Stromal cell of bone marrow (primary cell): ENCODE data around the gene MAML2.
A peak's percentile ranks its signal among the peaks of the same experiment; 100 is the strongest.

Experiments
- DNase-seq: peaks from one replicate; pipeline ENCODE4 v3.0.0-alpha.2; 2012; ENCODE audit warnings: low read depth

MAML2 gene

GRCh38 chr11:96125400-96125799, 217.6 kb downstream of the MAML2 start:
- DNase-seq, result no peak

DNA sequence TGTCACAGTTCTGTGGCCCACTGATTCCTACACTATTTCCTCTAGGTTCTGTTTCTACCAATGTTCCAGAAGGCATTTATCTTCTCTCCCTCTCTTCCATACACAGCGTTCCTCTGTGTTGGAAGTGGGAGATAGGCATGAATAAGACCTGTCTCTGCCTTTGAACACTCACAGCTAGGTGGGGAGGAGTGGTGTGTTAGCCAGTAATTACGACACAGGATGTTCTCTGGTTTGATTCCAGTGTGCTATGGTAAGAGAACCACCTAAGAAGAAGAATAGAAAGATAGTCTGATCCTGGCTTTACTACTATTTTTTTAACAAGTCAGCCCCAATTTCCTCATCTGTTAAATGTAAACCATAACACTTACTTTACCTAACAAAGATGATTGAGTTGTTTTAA, 218.8 kb downstream of the MAML2 start:
- no peak for DNase-seq

GRCh38 chr11:96123301-96123700, 219.7 kb downstream of the MAML2 start:
- DNase-seq, result no peak

DNA sequence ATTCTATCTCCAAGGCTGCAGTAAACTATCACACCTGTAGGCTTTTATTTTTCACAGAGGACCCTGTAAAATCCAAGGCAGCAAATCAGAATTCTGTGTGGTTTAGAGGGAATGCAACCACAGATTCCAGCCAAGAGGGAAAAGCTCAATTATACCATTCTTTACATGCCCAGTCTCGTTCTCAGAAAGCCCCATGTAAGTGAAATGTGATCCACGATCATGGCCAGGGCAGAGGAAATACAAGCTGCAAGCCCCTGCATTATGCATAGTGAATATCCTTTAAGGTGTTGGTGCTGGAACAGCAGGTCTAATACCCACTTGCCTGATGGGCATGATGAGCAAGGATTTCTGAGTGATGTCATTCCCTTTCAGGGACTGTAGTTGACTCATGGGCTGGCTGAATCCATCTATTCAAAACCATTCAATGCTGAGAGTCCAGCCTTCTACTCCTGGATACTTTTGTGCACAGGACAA, 220.4 kb downstream of the MAML2 start:
- DNase-seq, result no peak

DNA sequence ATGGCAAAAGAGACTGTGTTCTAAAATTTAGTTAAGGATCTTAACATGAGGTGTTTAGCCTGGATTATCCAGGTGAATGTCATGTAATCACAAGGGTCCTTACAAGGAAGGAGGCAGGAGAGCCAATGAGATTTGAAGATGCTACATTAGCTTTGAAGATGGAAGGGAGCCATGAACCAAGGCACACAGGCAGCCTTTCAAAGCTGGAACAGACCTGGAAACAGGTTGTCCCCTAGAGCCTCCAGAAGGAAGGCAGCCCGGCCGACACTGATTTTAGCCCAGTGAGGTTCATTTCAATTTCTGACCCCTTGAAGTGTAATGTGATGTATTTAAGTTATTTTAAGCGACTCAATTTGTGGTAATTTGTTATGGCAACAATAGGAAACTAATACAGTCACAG, 223.8 kb downstream of the MAML2 start:
- DNase-seq, result no peak

DNA sequence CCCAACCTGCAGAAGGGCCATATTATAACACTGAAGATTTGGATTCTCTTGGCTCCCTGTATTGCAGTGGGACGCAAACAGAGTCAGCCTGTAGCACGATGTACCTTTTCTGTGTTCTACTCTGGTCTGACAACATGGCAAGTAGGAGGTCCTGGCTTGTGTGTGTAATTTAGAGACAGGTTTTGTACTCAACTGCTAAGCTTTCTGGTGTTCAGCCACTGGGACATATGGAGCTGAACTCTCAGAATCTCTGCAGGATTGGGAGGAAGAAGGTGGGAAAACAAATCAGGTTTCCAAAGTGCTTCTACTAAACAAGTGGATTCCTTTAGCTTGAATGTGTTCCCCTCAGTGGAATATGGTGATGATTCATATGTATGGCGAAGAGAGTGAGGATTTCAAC, 226.6 kb downstream of the MAML2 start:
- no peak for DNase-seq

- no peak for DNase-seq
These were observed 228.6 kb downstream of the MAML2 start for GRCh38 chr11:96114178-96115064.

DNA sequence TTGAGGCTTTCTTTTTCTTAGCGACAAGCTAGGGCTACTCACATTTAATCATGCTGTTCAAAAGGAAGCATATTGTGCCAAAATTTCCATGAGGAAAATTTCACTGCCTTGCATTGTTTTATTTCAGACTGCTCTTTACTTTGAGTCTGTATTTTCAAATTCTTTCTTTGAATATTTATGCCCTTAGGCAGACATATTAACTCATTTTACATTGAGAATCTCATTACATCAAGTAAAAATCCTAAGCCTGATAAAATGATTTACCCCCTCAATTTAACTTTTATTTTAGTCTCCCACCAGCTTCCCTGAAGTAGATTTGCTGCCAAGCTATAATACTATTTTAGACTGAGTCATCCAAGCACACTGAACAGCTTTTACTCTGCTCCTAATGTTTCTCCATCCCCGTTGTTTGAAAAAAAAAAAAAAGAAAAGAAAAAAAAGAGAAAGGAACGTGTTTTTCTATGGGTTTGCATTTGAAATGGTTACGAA, 229.8 kb downstream of the MAML2 start:
- peak; percentile 53 for DNase-seq

DNA sequence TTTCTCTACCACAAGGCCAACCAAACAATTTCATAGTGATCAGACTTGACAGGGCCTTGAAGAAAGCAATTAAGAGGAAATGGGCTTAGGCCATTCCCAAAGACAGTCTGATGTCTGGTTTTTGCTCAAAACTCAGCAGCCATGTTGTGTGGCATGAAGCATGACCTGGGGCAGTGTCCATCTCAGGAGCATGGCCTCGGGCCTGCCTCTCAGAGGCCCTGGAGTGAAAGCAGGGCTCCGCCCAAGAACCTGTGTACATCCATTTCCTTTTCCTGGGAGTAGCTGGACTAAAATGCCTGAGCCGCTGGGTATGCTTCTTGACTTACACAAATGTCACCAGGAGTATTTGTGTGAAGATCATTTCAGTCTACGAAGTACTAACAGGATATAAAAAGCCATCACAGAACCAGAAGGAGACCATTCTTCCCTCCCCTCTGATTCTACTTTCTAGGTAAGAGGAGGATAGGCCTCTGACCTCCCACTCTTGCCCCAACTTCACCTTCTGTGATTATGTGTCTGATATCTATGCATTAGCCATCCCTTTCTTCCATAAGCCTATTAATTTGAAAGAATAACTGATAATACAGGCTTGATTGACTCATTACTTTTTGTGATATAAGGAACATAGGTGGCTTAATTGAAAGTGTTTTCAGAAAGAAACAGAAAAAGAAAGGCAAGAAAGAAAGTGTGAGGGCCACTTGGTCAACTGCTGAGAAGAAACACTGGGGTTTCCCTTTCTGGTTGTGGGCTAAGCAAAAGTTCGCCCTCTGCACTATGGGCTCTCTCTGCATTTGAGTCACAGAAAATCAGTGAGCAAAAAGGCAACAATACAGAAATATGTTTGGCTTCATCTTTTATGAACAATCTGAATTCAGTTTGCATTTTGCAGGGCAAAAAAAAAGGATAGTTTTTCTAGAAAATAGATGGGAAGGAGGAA, 230.5 kb downstream of the MAML2 start:
- no peak for DNase-seq

DNA sequence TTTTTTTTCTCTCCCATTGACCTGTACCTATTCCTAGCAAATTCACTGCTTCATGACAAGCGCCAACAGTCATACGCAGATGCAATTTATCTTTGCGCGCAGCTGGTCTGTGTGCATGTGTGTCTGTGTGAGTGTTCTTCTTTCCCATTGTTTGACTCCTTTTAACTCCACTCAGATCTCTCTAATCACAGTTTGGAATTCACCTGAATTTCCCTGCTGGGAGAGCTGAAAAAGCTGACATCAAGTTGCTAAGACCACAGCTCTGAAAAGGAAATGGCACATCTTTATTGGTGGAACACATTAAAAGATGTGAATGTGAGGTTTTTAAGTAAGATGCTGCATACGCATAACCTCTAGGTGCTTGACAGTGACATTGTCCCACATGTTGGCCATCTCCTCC, 231.7 kb downstream of the MAML2 start:
- no peak for DNase-seq

- DNase-seq, result no peak
These were observed 232.7 kb downstream of the MAML2 start for GRCh38 chr11:96110302-96110701.

- no peak for DNase-seq
These were observed 233.5 kb downstream of the MAML2 start for GRCh38 chr11:96109331-96110030.

DNA sequence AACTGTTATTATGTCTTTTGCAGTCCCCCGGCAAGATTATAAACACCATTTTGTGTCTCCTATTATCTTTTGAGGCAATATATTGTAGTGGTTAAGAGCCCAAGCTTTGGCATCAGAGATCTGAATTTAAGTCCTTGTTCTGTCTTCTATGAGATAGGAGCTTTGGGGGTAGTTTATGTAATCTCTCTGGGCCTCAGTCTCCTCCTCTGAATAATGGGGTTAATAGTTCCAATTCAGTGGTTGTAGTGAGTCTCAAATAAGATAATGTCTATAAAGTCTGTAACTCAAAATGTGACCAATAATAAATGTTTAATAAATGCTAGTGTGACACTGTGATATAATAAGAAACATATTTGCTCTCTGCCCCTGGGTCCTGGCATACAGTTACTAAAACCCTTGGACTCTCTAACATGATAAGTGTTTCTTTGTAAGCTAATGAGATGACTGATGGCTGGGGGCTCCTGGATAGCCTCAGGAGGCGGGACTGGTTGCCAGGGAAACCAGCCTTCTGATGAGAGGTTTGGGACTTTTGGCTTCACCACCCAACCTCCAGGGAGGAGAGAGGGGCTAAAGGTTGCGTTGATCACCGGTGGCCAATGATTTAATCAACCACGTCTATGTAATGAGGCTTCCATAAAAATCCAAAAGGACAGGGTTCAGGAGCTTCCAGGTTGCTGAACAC, 235.7 kb downstream of the MAML2 start:
- no peak for DNase-seq

- no peak for DNase-seq
These were observed 236.3 kb downstream of the MAML2 start for GRCh38 chr11:96106645-96107044.

GRCh38 chr11:96105944-96106343, 237.1 kb downstream of the MAML2 start:
- no peak for DNase-seq

DNA sequence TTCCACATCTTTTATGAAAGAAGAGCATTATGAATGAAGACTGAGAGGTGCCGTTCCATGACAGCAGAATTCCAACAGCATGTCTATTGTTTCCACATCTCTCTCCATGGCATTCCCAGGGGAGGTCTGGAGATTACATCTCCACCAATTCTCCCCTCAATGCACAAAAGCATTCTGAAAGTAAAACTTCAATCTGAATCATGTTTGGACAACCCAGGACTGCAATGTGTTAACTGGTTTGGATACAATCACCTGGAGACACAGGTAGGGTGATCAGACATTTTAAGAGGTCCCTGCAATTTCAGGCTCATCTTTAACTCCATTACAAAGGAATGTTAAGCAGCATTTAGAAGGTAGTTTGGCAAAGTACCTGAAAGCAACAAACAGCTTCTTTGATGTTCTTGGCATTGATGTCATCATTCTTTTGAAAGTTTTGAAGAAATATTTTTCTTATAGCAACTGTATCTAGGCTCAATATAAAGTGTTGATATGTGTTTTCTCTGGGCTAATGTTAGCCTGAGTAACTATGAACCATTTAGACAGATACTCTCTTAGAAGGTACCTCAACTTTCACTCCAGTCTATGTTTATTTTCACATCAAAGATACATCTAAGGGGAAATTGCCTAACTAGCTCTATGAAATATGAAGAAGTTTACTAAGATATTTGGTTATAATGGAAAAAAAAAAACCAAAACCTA, 237.6 kb downstream of the MAML2 start:
- DNase-seq, result no peak

- DNase-seq, result no peak
These were observed 238.5 kb downstream of the MAML2 start for GRCh38 chr11:96104496-96104895.

DNA sequence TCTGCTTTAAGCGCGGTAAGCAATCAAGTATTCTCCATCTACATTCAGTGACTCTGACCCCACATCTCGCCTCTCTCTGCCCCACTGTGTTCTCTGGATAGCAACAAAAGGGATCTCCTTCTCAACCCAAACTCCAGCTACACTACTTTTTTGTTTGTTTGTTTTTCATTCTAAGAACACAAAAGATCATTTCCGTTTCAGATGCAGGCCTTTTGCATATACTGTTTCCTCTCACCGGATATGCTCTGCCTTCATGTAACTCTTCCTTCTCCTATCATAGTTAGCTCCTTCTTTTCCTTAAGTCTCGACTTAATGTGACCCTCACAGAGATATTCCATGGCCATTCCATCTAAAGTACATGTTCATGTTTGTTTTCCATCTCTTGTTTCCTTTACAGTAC, 239.3 kb downstream of the MAML2 start:
- DNase-seq, result no peak

- no peak for DNase-seq
These were observed 239.9 kb downstream of the MAML2 start for GRCh38 chr11:96103102-96103501.

GRCh38 chr11:96102664-96103078, 240.3 kb downstream of the MAML2 start:
- no peak for DNase-seq

GRCh38 chr11:96101146-96101545, 241.8 kb downstream of the MAML2 start:
- no peak for DNase-seq
